CD4-positive, alpha-beta T cell (primary cell): ENCODE measurements around the gene TMPRSS7. TPM values are rescaled to one million over a fixed set of nuclear protein-coding genes. Genes with fewer than 3 reads are reported as not detected.

Experiments used
- ATAC-seq: fragments of 200-7000 bp; cut with Tn5 transposase; one replicate; pipeline ENCODE4 v1.10.0; 2022; ENCODE audit warnings: mild to moderate bottlenecking; ENCODE audit not compliant: poor library complexity
- CTCF ChIA-PET: fragments of 350-600 bp; sonication (Branson Sonifier 250); formaldehyde crosslinking; loops from one replicate; lab custom pipeline; 2021; ENCODE audit warnings: antibody characterized with exemption, inconsistent platforms; lab: Charles Lee
- POLR2A ChIA-PET: fragments of 350-600 bp; sonication (Branson Sonifier 250); formaldehyde crosslinking; loops from one replicate; lab custom pipeline; 2021; ENCODE audit warnings: antibody characterized with exemption, inconsistent platforms; lab: Charles Lee
- DNase-seq, 14 experiments: peaks; one replicate each; pipeline ENCODE4 v3.0.0-alpha.2; 2013 to 2020; ENCODE audit warnings: mixed read lengths in 2 of 14
- H3K27ac ChIP-seq, 2 donors: one replicate each; pipeline versions ENCODE4 v1.5.1 to v1.7.0; 2013; ENCODE audit warnings: low read length in 2 of 2, low read depth in 1 of 2, mild to moderate bottlenecking in 1 of 2
- H3K27me3 ChIP-seq, 2 experiments: 1 replicate in 1 of 2; 2 replicates in 1 of 2; pipeline versions ENCODE4 v1.6.1 to v1.7.0; 2013; ENCODE audit warnings: low read length in 2 of 2, control low read depth in 1 of 2, mild to moderate bottlenecking in 1 of 2, moderate library complexity in 1 of 2; ENCODE audit not compliant: insufficient read depth in 2 of 2, control insufficient read depth in 1 of 2
- H3K36me3 ChIP-seq: one replicate; pipeline ENCODE4 v1.6.1; 2013; ENCODE audit warnings: low read length, control low read depth; ENCODE audit not compliant: insufficient read depth
- H3K4me1 ChIP-seq: one replicate; pipeline ENCODE4 v1.6.1; 2013; ENCODE audit warnings: low read length, control low read depth; ENCODE audit not compliant: insufficient read depth
- H3K4me3 ChIP-seq: one replicate; pipeline ENCODE4 v1.5.1; 2013; ENCODE audit warnings: mild to moderate bottlenecking, low read length, moderate library complexity
- H3K9me3 ChIP-seq, 2 experiments: 1 replicate in 1 of 2; 2 replicates in 1 of 2; pipeline versions ENCODE4 v1.6.1 to v1.7.0; 2013; ENCODE audit warnings: low read length in 2 of 2, mild to moderate bottlenecking in 2 of 2, control low read depth in 1 of 2, moderate library complexity in 1 of 2; ENCODE audit not compliant: control insufficient read depth in 1 of 2, insufficient read depth in 1 of 2
- H3K27ac Mint-ChIP-seq: one replicate; pipeline ENCODE4 v1.8.0; 2020; ENCODE audit warnings: mixed read lengths
- H3K27me3 Mint-ChIP-seq: one replicate; pipeline ENCODE4 v1.8.0; 2021; ENCODE audit warnings: mixed read lengths
- H3K36me3 Mint-ChIP-seq: one replicate; pipeline ENCODE4 v1.8.0; 2021; ENCODE audit warnings: low read depth, mixed read lengths
- H3K4me1 Mint-ChIP-seq: one replicate; pipeline ENCODE4 v1.8.0; 2021; ENCODE audit warnings: low read depth, mixed read lengths
- H3K4me3 Mint-ChIP-seq: one replicate; pipeline ENCODE4 v1.8.0; 2020; ENCODE audit warnings: mild to moderate bottlenecking, mixed read lengths
- H3K9me3 Mint-ChIP-seq: one replicate; pipeline ENCODE4 v1.8.0; 2020; ENCODE audit warnings: mixed read lengths
- intact Hi-C, 2 experiments: fragments of 100-400 bp; cut with DNase I in 1 of 2; cut with micrococcal nuclease in 1 of 2; formaldehyde crosslinking; loops; one replicate each; pipeline versions ENCODE4 v1.15.1 to v1.9.0; 2023 to 2025; cut with DNase I, micrococcal nuclease
- total RNA-seq, 174 experiments: library from RNA in 2 of 174; stranded (reverse) in 2 of 174; gene quantifications; one replicate each; pipeline ENCODE4 v1.2.3 and lab custom pipeline; 2021 to 2026
- TF ChIP-seq, protein P1 (sequence below): fragments of 200-600 bp; IDR thresholded peaks from one replicate; pipeline ENCODE4 v1.8.0; 2022; ENCODE audit warnings: antibody characterized with exemption, mild to moderate bottlenecking

Gene TMPRSS7
- total RNA-seq, 2 experiments from 2014 or later: 0.14 TPM; not detected in 1

DNA sequence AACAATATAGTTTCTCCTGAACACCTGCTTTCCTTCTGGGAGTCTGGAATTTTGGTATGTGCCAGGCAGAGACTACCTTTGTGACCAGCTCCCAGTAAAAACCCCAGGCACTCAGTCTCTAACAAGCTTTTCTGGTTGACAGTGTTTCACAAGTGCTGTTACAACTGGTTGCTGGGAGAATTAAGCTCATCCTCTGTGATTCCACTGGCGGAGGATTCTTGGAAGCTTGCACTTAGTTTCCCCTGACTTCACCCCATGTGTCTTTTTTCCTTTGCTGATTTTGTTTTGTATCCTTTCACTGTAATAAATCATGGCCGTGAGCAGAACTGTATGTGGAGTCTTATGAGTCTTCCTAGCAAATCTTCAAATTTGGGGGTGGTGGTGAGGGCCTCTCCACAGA is 41.5 kb upstream of the TMPRSS7 start:
- DNase-seq (no peak), ATAC-seq (no peak)
- Mint-ChIP-seq H3K27ac (no peak overlapping the region), H3K9me3 (no peaks in the 10 kb centered on the region), H3K4me3 (no peak overlapping the region), H3K36me3 (peaks cover 55% of the 10 kb centered on the region), H3K27me3 (no peaks in the 10 kb centered on the region), H3K4me1 (peaks cover 14% of the 10 kb centered on the region)
- Histone ChIP-seq H3K4me3 (no peak overlapping the region), H3K36me3 (peaks cover 36% of the 10 kb centered on the region), H3K27me3 (no peaks in the 10 kb centered on the region), H3K4me1 (no peaks in the 10 kb centered on the region), H3K9me3 (no peaks in the 10 kb centered on the region), H3K27ac (no peak overlapping the region)
- intact Hi-C loops: no loop called here
- TF ChIP-seq, protein P1, sequence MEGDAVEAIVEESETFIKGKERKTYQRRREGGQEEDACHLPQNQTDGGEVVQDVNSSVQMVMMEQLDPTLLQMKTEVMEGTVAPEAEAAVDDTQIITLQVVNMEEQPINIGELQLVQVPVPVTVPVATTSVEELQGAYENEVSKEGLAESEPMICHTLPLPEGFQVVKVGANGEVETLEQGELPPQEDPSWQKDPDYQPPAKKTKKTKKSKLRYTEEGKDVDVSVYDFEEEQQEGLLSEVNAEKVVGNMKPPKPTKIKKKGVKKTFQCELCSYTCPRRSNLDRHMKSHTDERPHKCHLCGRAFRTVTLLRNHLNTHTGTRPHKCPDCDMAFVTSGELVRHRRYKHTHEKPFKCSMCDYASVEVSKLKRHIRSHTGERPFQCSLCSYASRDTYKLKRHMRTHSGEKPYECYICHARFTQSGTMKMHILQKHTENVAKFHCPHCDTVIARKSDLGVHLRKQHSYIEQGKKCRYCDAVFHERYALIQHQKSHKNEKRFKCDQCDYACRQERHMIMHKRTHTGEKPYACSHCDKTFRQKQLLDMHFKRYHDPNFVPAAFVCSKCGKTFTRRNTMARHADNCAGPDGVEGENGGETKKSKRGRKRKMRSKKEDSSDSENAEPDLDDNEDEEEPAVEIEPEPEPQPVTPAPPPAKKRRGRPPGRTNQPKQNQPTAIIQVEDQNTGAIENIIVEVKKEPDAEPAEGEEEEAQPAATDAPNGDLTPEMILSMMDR: no peak
- ChIA-PET POLR2A (no interaction called here), CTCF (interaction anchor here (2.2 kb wide), 1 partner anchor 20 kb away, joined by 7 read pairs; no protein-coding TSS in a partner anchor)

- CTCF ChIA-PET: interaction anchor here (1.4 kb wide), 2 partner anchors 9 to 10 kb away, joined by 4 read pairs; no protein-coding TSS in a partner anchor
- peaks cover 0 to 3% of the 10 kb centered on the region in 2 experiments for H3K27me3 ChIP-seq
- TF ChIP-seq, protein P1: no peak
- no peaks in the 10 kb centered on the region for H3K9me3 Mint-ChIP-seq
- ATAC-seq: peak; percentile 72
- no peaks in the 10 kb centered on the region for H3K27me3 Mint-ChIP-seq
- no peak within 1 kb of the TSS for H3K27ac ChIP-seq
- DNase-seq: peak in 1 of 14 experiments; percentile 14
- H3K4me3 ChIP-seq: peak within 1 kb of the TSS; percentile 42
- intact Hi-C loops: no loop called here
- POLR2A ChIA-PET: interaction anchor here (0.5 to 1.8 kb wide), 3 partner anchors 9 to 20 kb away, joined by 3 to 11 read pairs (median 4); partner anchors contain the start of gene ABHD10
- peaks cover 29% of the 10 kb centered on the region for H3K4me1 ChIP-seq
- peaks cover 42% of the 10 kb centered on the region for H3K4me1 Mint-ChIP-seq
- H3K9me3 ChIP-seq: no peaks in the 10 kb centered on the region
- H3K27ac Mint-ChIP-seq: no peak within 1 kb of the TSS
- H3K36me3 Mint-ChIP-seq: peaks cover 16% of the 10 kb centered on the region
- H3K4me3 Mint-ChIP-seq: peak within 1 kb of the TSS; percentile 88
- H3K36me3 ChIP-seq: no peaks in the 10 kb centered on the region
Observed at GRCh38 chr3:111998636-111999483, 35.7 kb upstream of the TMPRSS7 start, which contains the start of gene TAGLN3. TAGLN3 (plus strand) TSS chr3:111998922; CDS start chr3:111999423, 501 bp downstream.

DNA sequence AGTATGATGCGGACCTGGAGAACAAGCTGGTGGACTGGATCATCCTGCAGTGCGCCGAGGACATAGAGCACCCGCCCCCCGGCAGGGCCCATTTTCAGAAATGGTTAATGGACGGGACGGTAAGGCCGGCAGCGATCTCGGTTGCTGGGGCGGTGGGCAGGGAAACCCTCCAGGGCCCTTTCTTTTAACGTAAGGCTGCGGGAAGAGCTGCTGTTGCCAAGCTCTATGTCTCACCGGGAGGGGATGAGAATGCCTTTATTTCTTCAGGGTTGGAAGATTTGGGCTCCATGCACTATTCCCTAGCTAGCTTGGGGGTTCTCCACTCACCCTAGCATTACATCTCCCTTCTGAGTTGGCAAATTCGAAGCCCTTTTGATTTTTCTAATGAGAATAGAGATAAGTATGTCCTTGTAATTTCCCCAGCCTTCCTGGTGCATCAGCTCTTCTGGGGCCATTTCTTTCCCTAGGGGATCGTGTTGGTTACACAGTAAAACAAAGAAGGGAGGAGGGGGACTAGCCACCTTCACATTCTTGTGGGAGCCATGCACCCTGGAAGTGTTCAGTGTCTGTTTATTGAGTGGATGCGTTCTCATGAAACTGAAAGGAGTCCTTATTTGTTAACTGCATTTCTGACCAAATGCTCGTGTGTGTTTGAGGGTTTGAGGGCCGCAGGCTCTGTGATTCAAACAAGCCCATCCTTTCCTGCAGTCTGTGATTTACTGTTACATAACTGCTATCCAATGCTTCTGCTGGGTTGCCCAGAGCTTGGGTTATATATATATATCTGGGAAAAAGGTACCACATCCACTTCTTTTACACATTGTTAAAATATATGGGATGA is 34.8 kb upstream of the TMPRSS7 start:
- TF ChIP-seq, protein P1: no peak
- Mint-ChIP-seq H3K4me1 (peaks cover 48% of the 10 kb centered on the region), H3K9me3 (no peaks in the 10 kb centered on the region), H3K27me3 (no peaks in the 10 kb centered on the region), H3K36me3 (peaks cover 8% of the 10 kb centered on the region), H3K27ac (no peak overlapping the region), H3K4me3 (peak overlapping the region; percentile 88)
- no peak for ATAC-seq
- intact Hi-C loops: no loop called here
- H3K4me1 ChIP-seq: peaks cover 29% of the 10 kb centered on the region
- H3K36me3 ChIP-seq: no peaks in the 10 kb centered on the region
- H3K27me3 ChIP-seq: peaks cover 0 to 3% of the 10 kb centered on the region in 2 experiments
- H3K27ac ChIP-seq: no peak overlapping the region
- CTCF ChIA-PET: interaction anchor here (1.1 to 2.6 kb wide), 2 partner anchors 14 to 44 kb away, joined by 3 to 10 read pairs; no protein-coding TSS in a partner anchor
- peak overlapping the region; percentile 42 for H3K4me3 ChIP-seq
- no peak for DNase-seq
- no peaks in the 10 kb centered on the region for H3K9me3 ChIP-seq
- POLR2A ChIA-PET: interaction anchor here (0.5 to 1.8 kb wide), 5 partner anchors 10 to 21 kb away, joined by 3 to 11 read pairs (median 3); partner anchors contain the start of gene ABHD10
